ENCODE measurements around the gene KIF1A.

Gene KIF1A

DNA sequence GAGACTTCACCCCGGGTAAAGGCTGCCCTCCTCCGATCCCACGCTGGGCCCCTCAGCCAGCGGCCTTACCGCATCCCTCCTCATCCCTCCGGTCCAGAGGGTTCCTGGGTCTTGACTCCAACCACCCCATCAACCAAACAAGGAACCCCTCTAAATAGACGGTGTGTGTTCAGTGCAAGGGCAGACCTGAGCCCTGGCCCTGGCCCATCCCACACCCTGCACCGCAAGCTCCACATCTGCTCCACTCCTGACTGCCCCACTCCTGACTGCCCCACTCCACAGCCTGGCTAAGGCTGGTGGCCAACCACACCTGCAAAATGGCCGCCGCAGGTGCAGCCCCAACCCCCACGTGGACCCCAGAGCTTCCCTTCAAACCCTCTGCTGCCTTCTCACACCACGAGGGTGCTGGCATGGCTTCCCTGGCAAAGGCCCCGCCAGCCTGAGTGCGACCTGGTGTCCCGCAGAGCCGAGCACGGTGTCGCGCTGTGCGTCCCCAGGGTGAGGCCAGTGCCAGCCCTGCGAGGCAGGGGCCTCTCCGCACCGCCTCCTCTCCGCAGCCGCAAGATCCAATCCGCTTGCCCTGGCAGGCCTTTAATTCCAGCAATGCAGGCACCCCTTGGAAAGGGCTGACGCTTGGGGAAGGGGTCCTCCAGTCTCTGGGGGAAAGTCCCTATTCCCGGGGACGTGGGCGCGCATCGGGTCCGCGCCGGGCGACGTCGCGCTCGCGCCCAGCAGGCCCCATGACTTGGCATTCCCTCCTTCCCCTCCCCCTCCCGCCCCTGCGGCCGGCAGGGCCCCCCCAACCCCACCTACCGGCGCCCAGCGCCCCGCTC is 1.5 kb downstream of the KIF1A start:
- DNase-seq (ENCODE audit: low spot score) = no peak

DNA sequence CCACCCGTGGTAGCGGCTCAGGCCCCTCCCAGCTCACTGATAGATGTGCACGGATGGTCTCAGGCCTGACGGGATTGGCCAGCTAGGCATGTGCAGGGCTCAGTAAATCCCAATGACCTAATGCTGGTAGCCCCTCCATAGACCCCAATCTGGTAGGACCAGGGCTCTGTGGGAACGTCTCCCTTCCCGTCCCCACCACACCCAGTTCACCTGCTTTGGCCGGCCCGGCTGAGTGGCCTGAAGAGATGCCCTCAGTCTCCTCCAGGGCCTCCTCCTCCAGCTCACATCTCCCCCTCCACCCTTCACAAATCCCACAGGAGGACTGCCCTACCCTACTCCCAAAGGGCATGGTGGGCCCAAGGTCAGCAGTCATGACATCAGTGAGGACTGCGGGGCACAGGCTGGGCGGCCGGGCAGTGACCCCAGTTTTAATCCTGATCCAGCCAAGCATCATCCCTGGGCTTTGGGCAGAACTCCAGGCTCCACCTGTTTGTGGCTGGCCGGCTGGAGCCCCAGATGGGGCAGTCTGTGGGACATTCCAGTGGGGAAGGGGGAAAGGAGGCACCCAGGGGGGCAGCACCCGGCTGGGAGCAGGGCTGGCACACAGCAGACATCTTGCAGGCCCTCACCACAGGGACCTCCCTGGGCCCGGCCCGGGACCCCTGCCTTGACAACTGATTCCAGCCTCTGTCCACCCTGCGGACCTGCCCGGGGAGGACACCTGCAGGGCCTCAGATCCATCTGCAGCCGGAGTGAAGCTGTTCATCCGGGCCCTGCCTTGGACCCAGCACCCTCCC is 2.3 kb downstream of the KIF1A start:
- DNase-seq (ENCODE audit: low spot score) = no peak

DNA sequence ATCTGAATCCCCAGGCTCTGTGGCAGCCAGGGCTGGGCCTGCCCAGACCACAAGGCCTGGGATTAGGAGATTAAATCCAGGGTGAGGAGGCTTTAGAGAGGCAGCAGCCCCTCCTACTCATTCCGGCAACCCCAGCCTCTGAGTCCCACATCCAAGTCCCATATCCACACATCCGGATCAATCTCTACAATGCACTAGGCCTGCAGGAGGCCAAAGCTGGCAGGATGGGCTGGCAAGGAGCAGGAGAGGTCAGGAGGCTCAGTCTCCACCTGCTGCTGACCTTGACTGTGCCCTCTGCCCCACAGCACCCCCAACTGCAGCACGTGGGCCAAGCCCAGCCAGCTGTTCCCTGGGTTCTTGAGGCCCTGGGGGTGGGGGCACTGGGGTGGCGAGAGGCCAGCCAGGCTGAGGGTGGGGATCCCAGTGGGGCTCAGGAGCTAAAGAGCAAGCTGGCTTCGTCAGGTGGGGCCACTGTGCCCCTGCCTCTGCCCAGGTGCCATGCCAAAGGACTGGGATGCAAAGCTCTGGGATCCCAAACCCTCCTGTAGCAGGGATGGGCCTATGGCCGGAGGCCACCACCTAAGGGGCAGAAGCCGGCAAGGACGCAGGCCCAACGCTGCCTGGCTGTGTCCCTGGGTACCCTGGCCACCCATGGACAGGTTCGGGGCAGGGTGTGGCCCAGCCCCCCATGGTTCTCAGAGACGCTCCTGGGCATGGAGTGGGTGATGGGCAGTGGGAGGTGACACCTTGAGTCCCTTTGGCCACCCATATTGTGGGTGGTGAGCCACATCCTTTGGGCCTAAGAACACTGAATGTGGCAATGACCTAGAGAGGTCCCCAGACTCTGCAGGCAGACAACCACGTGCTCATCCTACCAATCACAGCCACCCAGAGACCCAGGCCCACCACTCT is 3.2 kb downstream of the KIF1A start:
- DNase-seq (ENCODE audit: low spot score) = no peak

DNA sequence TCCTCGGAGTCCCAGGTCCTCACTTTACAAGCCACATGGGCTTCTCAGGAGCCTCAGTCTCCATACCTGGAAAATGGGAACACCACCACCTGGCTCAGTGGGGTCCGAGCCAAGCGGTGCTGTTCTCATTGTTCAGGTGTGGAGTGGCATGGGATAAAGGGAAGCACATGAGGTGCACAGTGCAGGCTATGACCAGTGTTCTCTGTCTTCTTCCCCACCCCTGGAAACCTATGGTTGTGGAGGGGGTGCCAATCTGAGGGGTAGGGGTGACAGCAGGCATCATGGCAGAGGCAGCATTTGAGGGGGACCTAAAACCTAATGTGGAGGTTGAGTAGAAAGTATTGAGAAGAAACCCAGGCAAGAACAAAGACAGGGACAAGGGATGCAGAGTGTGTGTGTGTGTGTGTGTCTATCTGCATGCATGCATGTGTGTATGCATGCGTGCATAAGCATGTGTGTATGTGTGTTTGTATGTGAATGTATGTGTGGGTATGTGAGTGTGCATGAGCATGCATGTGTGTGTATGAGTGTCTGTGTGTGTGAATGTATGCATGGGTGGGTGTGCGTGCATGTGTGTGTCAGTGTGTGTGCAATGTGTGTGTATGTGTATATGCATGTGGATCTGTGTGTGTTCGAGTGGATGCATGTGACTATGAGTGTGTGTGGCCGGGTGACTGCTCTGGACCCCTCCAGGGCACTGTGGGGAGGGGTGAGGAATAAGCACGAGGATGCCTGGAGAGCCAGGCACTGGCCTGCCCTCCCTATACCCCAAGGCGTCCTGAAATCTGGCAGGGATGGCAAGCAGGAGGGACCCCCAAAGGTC is 4.0 kb downstream of the KIF1A start:
- DNase-seq (ENCODE audit: low spot score) = no peak

DNA sequence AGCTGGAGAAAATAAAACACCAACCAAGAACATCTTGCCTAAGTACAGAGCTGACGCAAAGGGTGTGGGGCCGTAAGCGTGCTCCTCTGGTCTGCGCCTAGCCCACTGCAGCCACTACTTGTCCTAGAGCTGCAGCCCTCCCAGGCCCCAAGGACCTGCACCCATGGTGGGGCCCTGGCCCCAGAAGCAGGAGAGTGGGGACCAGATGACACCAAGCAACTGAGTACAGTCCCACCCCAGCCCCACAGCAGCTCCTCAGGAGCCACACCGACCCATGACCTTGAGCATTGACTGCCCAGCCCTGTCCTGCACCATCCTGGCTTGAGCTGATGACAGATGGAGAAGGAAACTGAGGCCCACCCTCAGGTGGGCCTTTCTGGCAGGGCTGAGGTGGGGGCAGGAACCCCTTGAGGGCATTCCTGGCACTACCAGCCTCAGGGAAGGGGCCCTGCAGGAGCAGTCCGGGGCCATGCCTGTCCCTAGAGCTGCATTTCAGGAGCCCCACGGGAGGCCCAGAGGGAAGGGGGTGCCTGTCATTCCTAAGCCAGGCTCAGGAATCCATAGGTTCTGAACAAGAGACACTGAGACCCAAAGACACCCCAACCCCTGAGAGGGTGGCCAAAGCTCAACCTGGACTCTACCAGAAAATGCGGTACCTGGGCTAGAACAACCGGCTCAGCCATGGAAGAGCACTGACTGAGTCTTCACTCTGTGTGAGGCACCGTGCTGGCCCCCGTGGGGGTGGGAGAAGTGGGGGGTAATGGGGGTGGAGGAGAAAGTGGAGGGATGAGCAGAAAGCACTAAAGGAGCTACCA is 4.9 kb downstream of the KIF1A start:
- DNase-seq (ENCODE audit: low spot score) = no peak

DNA sequence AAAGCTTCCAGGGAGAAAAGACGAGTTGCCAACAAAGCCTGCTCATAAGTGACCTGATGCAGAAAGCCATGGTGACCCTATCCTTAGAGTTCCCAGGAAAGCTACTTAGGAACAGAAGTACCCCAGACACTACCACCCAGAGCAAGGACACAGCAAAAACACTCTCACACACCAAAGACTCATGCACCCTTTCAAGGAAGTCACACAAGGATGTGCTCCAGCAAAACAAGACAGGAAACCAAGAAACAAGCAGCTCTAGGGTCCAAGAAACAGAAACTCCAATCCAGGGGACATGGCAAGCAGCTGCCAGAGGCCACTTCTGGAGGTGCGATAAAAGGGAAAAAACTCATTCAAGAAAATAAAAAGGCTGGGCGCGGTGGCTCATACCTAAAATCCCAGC is 5.7 kb downstream of the KIF1A start:
- no peak for DNase-seq (ENCODE audit: low spot score)

DNA sequence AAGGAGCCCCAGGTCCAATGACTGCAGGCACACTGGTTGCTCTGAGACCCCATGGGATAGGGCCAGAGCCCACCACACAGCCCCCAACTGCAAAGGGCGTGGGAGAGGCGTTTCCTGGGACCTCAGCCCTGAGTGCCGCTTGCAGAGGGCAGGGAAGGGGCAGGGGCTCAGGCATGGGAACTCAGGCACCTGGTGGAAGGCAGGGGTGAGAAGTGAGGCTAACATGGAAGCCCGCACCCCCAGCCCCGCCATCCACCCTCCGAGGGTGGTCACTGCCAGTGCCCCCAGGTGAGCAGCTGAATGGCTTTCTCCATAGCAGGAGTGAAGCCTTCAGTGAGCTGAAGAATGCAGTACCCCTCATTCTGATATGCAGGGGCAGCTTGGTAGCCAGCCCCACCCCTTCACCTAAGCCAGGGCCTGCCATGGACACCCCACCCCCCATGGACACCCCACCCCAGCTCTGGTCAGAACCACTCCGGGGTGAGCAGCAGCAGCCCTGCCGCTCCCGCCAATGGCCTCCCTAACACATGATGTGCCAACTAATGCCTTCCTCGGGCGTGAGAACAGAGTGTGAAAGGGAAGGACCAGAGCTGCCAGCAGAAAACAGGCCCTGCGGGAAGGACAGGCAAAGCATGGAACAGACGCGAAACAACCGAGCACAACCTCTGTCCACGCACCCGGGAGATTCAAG is 6.6 kb downstream of the KIF1A start:
- no peak for DNase-seq (ENCODE audit: low spot score)

DNA sequence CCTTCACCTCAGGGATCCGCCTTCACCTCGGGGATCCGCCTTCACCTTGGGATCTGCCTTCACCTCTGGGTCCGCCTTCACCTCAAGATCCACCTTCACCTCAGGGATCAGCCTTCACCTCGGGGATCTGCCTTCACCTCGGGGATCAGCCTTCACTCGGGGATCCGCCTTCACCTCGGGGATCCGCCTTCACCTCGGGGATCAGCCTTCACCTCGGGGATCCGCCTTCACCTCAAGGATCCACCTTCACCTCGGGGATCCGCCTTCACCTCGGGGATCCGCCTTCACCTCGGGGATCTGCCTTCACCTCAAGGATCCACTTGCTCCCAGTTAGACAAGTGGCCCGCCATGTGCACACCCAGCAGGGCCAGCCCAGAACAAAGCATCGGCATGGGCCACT is 7.3 kb downstream of the KIF1A start:
- DNase-seq (ENCODE audit: low spot score) = no peak

DNA sequence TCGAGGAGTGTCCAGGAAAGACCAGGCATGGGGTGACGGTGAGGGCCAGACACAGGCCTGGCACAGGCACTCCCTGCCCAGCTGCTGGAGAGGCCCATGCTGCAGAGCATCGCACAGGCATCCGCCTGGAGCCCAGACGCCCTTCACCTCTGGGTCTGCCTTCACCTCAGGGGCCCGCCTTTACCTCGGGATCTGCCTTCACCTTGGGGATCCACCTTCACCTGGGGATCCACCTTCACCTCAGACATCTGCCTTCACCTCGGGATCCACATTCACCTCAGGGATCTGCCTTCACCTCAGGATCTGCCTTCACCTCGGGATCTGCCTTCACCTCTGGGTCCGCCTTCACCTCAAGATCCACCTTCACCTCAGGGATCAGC is 7.7 kb downstream of the KIF1A start:
- no peak for DNase-seq (ENCODE audit: low spot score)

DNA sequence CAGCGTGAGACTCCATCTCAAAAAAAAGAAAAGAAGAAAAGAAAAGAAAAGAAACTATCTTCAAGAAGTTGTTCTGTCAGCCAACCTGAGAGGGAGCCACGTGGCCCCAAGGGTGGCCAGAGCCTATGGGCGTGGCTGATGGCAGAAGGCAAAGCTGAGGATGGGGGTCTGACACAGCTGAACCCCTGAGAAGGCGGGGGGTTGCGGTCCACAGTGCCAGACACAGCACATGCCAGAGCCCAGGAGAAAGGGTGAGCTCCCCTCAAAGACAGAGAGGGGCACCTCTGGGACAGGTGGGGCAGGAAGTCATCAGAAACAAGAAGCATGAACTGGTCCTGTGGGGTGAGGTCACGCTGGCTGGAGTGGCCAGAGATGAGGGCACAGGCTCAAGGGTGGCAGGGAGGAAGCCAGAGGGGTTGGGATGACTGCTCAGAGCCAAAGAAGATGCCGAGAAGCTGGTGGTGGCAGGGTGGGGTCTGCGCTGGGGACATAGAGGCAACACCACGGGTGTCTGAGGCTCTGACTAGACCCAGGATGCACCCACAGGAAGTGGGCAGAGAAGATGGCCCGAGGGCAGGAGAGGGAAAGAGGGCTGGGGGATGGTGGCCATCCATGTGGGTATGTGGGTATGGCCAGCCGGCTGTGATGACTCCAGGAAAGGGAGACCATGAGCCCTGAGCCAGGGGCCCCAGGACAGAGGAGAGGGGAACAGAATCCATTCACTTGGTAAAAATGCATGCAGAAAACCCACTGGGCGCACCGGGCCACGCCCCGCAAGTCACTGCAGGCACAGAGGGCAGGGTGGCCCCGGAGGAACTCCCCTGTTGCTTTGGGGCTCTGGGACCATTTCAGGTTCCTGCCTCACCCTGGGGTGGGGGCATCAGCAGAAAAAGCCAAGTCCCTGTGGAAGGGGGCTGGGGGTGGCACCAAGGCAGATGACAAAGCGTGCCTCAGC is 8.4 kb downstream of the KIF1A start:
- DNase-seq (ENCODE audit: low spot score) = no peak

DNA sequence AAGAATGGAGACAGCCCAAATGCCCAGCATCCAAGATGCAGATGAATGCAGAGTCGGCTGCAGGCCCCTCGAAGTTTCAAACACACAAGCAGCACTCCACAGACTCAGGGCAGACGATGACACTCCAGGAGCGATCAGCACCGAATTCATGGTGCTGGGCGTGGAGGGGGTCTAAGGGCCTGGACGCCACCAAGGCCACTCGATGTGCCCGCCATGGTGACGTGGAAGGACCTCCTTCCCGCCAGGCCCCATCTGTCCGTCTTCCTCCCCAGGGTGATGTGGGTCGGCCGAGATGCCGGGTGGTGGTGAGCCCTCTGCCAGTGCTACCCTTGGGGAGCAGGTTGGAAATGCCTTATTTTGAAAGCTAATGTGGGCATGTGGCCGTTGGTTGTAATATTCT is 9.4 kb downstream of the KIF1A start:
- no peak for DNase-seq (ENCODE audit: low spot score)

DNA sequence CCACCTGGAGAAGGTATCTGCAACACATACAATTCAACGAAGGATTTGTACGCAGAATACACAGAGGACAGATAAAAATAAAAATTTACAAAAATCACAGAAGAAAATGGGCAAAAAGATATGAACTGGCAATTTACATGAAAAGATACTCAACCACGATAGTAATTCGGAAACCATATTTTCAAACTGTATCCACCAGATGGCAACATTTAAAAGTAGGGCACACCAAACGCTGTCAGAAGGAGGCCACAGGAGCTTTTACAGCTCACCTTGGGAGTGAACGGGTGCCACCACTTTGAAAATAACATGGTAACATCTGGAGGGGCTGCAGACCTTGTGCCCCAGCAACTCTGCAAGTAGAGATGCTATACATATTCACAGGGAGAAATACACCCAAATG is 9.8 kb downstream of the KIF1A start:
- DNase-seq (ENCODE audit: low spot score) = no peak

DNA sequence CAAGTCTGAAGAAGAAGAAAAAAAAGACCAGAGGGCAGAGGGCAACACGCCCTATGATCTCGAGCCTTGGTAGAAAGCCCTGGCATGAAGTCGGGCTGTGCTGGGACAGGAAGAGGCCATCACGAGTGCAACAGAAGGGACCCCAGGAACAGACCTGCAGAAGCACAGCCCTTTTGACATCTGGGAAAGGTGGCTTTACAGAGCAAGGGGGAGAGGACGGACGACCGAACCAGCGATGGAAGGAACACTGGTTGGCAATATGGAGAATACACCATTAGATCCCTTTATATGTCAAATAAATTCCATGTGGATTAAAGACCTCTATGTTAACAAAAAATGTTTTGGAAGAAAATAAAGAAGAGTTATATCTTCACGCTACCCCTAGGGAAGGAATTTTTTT is 10.7 kb downstream of the KIF1A start:
- no peak for DNase-seq (ENCODE audit: low spot score)

DNA sequence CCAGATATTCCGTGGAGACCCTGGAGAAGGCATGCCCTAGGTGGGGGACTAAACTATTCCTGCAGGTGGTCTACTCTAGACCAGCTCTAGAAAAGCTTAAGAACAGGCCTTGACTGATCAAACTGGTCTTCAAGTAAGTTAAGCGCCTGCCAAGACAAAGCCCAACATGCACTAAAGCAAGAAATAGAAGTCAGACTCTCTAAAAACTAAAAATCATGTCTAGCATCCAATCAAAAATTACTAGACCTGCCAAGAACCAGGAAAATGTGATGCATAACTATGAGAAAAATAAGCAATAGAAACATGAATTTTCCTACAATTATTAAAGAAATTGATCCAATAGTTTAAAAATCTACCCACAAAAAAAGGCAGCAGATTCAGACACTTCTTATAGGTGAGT is 13.6 kb downstream of the KIF1A start:
- DNase-seq (ENCODE audit: low spot score) = no peak

DNA sequence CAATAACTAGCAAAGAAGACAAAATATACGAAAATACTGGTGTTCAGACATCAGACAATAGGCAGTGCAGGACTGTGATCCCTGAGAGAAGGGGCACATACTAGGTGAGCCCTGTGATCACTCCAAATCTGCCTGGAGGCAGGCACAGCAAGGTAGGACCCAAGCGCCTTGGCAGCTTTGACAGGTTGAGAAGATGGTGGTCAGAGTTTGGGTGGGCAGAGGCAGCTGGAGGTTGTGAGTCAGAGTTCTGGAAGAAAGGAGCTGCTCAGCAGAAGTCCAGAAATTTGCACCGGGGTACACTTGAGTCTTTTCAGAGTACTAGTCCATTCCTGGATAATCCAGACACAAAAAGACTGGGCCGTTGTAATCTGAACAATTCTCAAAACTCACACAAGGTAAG is 14.0 kb downstream of the KIF1A start:
- DNase-seq (ENCODE audit: low spot score) = no peak

DNA sequence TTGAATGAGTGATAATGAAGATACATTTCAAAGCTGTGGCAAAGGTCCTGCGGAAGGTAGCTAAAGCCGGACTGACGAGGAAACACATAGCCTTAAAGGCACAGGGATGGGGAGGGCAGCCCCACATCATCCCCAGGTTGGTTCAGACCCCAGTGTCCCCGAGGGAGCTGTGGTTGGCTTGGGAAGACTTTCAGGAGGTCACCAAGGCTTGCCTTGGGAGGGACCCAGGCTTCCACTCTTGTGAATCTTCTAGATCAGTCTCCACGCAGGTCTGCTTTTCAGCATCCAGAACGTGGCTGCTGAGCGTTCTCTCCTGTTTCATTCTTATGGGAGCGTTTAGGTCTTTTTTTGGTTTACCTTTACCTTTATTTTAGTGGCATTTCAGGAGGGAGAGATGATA is 16.8 kb downstream of the KIF1A start:
- DNase-seq (ENCODE audit: low spot score) = no peak

DNA sequence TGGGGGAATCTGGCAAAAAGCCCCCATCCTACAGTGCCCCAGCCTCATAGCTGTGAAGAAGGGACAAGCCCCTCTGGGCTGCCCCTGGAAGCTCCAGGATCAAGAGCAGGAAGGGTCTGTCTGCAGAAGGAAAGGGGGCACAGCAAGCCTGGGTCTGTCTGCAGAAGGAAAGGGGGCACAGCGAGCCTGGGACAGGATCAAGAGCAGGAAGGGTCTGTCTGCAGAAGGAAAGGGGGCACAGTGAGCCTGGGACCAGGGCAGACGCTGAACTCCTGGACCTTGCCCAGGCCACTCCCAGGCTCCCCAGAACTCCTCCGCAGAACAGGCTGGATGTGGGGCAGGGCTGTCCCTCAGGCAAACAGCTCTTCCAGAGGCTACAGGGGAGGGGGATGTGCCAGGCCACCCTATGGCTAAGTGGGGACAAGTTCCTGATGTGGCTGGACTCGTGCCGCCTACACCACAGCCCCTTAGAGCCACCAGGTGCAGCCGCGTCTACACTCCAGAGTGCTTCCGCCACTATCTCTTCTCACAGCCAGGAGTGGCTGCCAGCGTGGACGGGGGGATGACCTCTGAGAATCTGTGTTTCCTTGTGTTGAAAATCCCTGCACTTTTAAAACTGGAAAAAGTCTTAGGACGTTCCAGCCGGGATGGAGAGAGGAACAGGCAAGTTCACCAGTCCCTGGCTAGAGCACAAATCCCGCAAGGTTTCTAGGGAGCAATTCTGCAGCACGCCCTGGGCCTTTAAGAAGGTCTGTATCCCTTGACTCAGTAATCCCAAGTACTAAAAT is 20.8 kb downstream of the KIF1A start:
- no peak for DNase-seq (ENCODE audit: low spot score)

DNA sequence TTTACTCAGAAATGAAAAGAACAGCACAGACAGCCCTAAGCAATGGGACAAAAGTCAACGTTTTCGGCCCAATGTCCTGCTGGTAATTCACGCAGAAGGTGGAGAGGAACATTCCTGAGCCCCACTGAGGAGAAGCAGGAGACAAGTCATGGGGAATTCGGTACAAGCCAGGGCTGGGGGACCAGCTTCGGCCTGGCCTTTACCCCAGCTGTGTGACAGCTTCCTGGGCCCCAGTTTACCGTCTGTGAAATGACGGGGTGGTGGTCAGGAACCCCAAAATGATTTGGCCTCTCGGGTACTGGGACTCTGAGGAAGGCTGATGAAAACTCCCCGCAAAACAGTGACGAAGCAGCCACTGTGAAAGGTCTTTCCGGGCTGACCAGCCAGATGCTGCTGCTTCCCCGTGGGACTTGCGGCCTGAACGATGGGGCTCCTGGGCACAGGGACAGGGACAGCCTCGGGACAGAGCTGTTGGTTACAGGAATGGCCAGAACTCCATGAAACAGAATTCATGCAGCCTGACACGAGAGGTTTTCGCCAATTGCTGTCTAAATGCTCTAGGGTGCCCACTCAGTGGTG is 21.6 kb downstream of the KIF1A start:
- DNase-seq (ENCODE audit: low spot score) = no peak

All from activated CD4-positive, alpha-beta T cell treated with anti-CD3 and anti-CD28 coated beads, Interleukin-2, Interleukin-4, amounts not matched to agents 100 ng/mL and 50 ng/mL, durations not matched to agents 16 hours and 8 hours (primary cell).